Small intestine (tissue), 7 donors: Measurements from ENCODE around the gene GAGE12G. TPM values are rescaled to one million over a fixed set of nuclear protein-coding genes. Genes with fewer than 3 reads are reported as not detected.
"Not testable (repeated sequence)": the region's sequence is repeated elsewhere in the genome, so short reads cannot be mapped to it uniquely, and the experiment has no call there.

ENCODE experiments used
- DNase-seq, 2 donors: peaks; one replicate each; pipeline versions ENCODE4 v3.0.0 to v3.0.0-alpha.2; 2013
- FAIRE-seq: peaks from 2 replicates; lab custom pipeline; 2012; peaks lifted over from hg19 to GRCh38; lab: Jason Lieb, UNC
- H3K27ac ChIP-seq, 3 donors: one replicate each; pipeline ENCODE4 v1.5.1; 2013; ENCODE audit warnings: low read length in 2 of 3, mild to moderate bottlenecking in 2 of 3, control low read depth in 1 of 3, inconsistent platforms in 1 of 3, low read depth in 1 of 3, moderate library complexity in 1 of 3
- H3K27me3 ChIP-seq, 3 donors: one replicate each; pipeline ENCODE4 v1.6.1; 2013; ENCODE audit warnings: low read length in 3 of 3, inconsistent platforms in 1 of 3; ENCODE audit not compliant: control insufficient read depth in 3 of 3, insufficient read depth in 3 of 3
- H3K36me3 ChIP-seq, 3 donors: one replicate each; pipeline ENCODE4 v1.6.1; 2013; ENCODE audit warnings: low read length in 3 of 3, inconsistent platforms in 1 of 3, low read depth in 1 of 3, mild to moderate bottlenecking in 1 of 3, moderate library complexity in 1 of 3; ENCODE audit not compliant: control insufficient read depth in 3 of 3, insufficient read depth in 2 of 3
- H3K4me1 ChIP-seq, 3 donors: one replicate each; pipeline ENCODE4 v1.6.1; 2013; ENCODE audit warnings: low read length in 2 of 3, inconsistent platforms in 1 of 3, low read depth in 1 of 3, mild to moderate bottlenecking in 1 of 3, moderate library complexity in 1 of 3; ENCODE audit not compliant: control insufficient read depth in 3 of 3, insufficient read depth in 2 of 3
- H3K4me3 ChIP-seq, 3 donors: one replicate each; pipeline ENCODE4 v1.5.1; 2013; ENCODE audit warnings: low read length in 3 of 3, control low read depth in 1 of 3, inconsistent platforms in 1 of 3, low read depth in 1 of 3, mild to moderate bottlenecking in 1 of 3, moderate library complexity in 1 of 3
- H3K9me3 ChIP-seq, 2 donors: one replicate each; pipeline ENCODE4 v1.6.1; 2013; ENCODE audit warnings: low read depth in 1 of 2, low read length in 1 of 2; ENCODE audit not compliant: control insufficient read depth in 2 of 2, insufficient read depth in 1 of 2
- WGBS, 3 donors: extraction: QIAGEN DNeasy Blood & Tissue Kit; methylation state at CpG; one replicate each; pipeline ENCODE4 v1.1.7; 2013; 5-methylcytosine and 5-hydroxymethylcytosine counted together
- polyA plus RNA-seq, 4 donors: library from polyadenylated mRNA; stranded (reverse) in 3 of 4; unstranded in 1 of 4; fragments of 200-250 nt in 3 of 4; fragments of 120-200 nt in 1 of 4; gene quantifications; one replicate each; pipeline versions ENCODE4 v1.2.1 to v1.2.3, GENCODE V29; 2013
- donor health status: healthy with polysubstance abuse.
- donor health status: control.
- donor health status: control.
- donor health status: Bipolar disorder and iron deficiency.
- donor health status: healthy.

GAGE12G gene
- polyA plus RNA-seq, 4 donors: not detected

DNA sequence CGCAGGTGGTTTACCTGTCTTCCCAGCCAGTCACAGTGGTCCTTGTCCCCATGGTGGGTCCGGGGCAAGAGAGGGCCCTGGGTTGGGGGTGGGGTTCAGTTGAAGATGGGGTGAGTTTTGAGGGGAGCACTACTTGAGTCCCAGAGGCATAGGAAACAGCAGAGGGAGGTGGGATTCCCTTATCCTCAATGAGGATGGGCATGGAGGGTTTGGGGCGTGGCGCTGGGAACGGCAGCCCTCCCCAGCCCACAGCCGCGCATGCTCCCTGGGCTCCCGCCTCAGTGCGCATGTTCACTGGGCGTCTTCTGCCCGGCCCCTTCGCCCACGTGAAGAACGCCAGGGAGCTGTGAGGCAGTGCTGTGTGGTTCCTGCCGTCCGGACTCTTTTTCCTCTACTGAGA lies 19.0 kb downstream of the GAGE12G start, which contains the start of gene GAGE2A:
GAGE2A (plus strand) TSS at position 301 of the 400 bp plus-strand sequence. CDS start 1,155 bp downstream, outside the sequence.
- DNase-seq, H3K9me3 ChIP-seq, H3K36me3 ChIP-seq, FAIRE-seq, H3K27ac ChIP-seq, H3K4me3 ChIP-seq, H3K4me1 ChIP-seq, H3K27me3 ChIP-seq: not testable (repeated sequence)
- WGBS, 3 donors: no CpG with 5 or more reads among the region's 16 CpGs

DNA sequence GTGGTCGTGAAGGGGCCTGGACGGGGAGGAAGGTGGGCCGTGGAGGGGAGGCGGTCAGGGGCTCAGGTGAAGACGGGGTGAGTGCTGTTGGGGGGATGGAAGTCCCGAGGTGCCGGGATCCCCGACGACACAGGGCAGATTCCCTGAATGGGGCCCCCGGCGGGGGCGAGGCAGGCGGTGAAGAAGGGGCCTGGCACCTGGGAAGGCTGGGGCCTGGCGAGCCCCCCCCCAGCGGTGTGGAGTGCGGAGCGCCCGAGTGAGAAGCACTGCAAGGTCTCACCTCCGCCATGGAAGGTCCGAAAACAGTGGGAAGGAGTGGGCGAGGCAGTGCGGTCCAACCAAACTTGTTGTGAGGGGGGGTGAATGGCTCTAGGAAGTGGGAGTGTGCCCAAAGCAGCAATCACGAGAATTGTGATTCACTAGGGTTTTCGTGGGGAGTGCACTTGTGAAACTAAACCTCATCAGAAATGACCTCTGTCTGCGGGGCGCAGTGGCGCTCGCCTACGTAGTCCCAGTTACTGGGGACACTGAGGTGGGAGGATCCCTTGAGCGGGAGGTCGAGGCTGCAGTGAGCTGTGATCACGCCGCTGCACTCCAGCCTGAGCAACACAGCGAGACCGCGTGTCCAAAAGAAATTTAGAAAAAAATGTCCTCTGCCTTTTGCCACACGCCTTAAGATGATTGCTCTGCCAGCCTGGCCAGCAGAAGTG lies 19.7 kb downstream of the GAGE12G start:
- WGBS, 3 donors: 92 to 94% (median 92%) methylated on average over 23 to 25 of the region's 37 CpGs
- H3K9me3 ChIP-seq, H3K4me1 ChIP-seq, DNase-seq, H3K4me3 ChIP-seq, H3K36me3 ChIP-seq, H3K27me3 ChIP-seq, FAIRE-seq, H3K27ac ChIP-seq: not testable (repeated sequence)

DNA sequence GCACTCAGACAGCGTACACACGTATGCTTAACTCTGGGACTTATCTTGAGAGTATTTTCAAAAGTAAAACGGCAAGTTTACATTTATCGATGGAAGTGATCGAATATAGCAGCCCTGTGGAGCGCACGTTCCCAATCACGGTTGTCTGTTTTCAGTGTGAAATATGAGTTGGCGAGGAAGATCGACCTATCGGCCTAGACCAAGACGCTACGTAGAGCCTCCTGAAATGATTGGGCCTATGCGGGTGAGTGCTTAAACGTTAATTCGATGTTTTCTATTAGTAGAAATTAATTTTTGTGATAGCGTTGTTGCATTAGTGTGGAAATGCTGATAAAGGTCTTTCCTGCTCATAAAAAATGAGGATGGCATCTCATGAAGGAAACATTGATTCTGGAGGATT lies 20.3 kb downstream of the GAGE12G start:
- H3K27ac ChIP-seq, H3K4me3 ChIP-seq, DNase-seq, H3K36me3 ChIP-seq, FAIRE-seq, H3K4me1 ChIP-seq, H3K27me3 ChIP-seq, H3K9me3 ChIP-seq: not testable (repeated sequence)
- WGBS, 3 donors: 93 to 95% (median 94%) methylated on average over 10 to 13 of the region's 17 CpGs

DNA sequence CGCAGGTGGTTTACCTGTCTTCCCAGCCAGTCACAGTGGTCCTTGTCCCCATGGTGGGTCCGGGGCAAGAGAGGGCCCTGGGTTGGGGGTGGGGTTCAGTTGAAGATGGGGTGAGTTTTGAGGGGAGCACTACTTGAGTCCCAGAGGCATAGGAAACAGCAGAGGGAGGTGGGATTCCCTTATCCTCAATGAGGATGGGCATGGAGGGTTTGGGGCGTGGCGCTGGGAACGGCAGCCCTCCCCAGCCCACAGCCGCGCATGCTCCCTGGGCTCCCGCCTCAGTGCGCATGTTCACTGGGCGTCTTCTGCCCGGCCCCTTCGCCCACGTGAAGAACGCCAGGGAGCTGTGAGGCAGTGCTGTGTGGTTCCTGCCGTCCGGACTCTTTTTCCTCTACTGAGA lies 28.5 kb downstream of the GAGE12G start, which contains the start of gene GAGE1:
GAGE1 (plus strand) TSS at position 301 of the 400 bp plus-strand sequence. CDS start 1,155 bp downstream, outside the sequence.
- H3K4me1 ChIP-seq, H3K9me3 ChIP-seq, H3K27me3 ChIP-seq, H3K4me3 ChIP-seq, H3K36me3 ChIP-seq, FAIRE-seq, H3K27ac ChIP-seq, DNase-seq: not testable (repeated sequence)
- WGBS, 3 donors: no CpG with 5 or more reads among the region's 16 CpGs

DNA sequence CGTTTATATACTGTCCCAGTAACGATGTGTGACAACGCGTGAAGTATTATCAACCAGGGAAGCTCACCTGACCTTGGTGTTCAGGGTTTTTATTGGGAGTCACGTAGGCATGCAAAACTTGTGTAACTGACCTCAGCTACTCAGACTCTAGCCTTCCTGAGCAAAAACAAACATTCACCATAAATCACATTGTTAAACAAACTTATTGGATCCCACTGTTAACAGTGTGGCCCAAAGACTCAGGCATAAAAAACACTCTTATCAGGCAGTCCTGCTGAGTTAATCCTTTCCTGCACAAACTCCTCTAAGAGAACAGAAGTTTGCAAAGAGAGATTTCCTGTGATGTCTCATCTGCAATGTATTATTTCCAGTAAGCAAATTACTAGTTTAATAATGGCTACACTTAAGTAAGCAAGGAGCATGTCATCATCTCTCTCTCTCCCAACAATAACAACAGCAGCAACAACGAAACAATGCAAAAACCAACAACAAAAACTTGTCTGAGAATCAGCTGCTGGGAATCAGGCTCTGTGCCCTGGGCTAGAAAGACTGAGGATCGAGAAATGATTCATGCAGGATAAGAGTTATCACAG lies 40.6 kb downstream of the GAGE12G start:
- H3K27ac ChIP-seq: no peak overlapping the region
- no peaks in the 10 kb centered on the region for H3K27me3 ChIP-seq
- WGBS, 3 donors: 30 to 40% (median 34%) methylated on average over 7 of the region's 7 CpGs
- no peak overlapping the region for H3K4me3 ChIP-seq
- H3K4me1 ChIP-seq: no peaks in the 10 kb centered on the region
- FAIRE-seq: no peak
- no peaks in the 10 kb centered on the region for H3K36me3 ChIP-seq
- no peaks in the 10 kb centered on the region for H3K9me3 ChIP-seq
- no peak for DNase-seq

DNA sequence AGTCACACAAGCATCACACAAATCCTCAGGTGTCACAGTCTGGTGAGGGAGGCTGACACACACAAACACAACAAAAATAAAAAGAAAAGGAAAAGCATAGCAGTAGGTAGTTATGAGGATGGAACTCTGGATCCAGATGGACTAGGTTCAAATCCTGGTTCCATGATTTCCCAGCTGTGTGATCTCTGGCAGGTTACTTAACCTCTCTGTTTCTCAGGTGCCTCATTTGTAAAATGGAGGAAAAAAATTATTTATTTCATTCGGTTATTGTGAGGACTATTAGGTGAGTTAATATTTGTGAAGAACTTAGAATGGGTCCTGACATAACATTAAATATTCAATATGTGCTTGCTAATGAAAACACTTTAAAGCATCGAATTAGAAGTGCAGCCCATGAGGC lies 48.4 kb downstream of the GAGE12G start:
- Histone ChIP-seq H3K4me3 (no peak overlapping the region), H3K4me1 (no peaks in the 10 kb centered on the region), H3K27me3 (no peaks in the 10 kb centered on the region), H3K27ac (no peak overlapping the region), H3K36me3 (no peaks in the 10 kb centered on the region), H3K9me3 (no peaks in the 10 kb centered on the region)
- DNase-seq (no peak), FAIRE-seq (no peak)
- 86 to 97% (median 93%) methylated on average over 2 of the region's 2 CpGs for WGBS, 3 donors

Other genes with a start within 250 kb of the GAGE12G start
- not detected for gene GAGE12J, start 248.4 kb upstream of the GAGE12G start, polyA plus RNA-seq
- gene GAGE13, start 238.8 kb upstream of the GAGE12G start, polyA plus RNA-seq: not detected
- not detected for gene GAGE12C, start 38.2 kb upstream of the GAGE12G start, polyA plus RNA-seq
- not detected for gene GAGE12D, start 28.7 kb upstream of the GAGE12G start, polyA plus RNA-seq
- not detected for gene GAGE12E, start 19.1 kb upstream of the GAGE12G start, polyA plus RNA-seq
- not detected for gene GAGE12F, start 9.6 kb upstream of the GAGE12G start, polyA plus RNA-seq
- not detected for gene GAGE12H, start 9.5 kb downstream of the GAGE12G start, polyA plus RNA-seq
- not detected for gene GAGE2A, start 19.1 kb downstream of the GAGE12G start, polyA plus RNA-seq
- not detected for gene GAGE1, start 28.6 kb downstream of the GAGE12G start, polyA plus RNA-seq
- not detected for gene PAGE1, start 125.6 kb downstream of the GAGE12G start, polyA plus RNA-seq